ENCODE data around the gene MYOM1.

MYOM1 gene

DNA sequence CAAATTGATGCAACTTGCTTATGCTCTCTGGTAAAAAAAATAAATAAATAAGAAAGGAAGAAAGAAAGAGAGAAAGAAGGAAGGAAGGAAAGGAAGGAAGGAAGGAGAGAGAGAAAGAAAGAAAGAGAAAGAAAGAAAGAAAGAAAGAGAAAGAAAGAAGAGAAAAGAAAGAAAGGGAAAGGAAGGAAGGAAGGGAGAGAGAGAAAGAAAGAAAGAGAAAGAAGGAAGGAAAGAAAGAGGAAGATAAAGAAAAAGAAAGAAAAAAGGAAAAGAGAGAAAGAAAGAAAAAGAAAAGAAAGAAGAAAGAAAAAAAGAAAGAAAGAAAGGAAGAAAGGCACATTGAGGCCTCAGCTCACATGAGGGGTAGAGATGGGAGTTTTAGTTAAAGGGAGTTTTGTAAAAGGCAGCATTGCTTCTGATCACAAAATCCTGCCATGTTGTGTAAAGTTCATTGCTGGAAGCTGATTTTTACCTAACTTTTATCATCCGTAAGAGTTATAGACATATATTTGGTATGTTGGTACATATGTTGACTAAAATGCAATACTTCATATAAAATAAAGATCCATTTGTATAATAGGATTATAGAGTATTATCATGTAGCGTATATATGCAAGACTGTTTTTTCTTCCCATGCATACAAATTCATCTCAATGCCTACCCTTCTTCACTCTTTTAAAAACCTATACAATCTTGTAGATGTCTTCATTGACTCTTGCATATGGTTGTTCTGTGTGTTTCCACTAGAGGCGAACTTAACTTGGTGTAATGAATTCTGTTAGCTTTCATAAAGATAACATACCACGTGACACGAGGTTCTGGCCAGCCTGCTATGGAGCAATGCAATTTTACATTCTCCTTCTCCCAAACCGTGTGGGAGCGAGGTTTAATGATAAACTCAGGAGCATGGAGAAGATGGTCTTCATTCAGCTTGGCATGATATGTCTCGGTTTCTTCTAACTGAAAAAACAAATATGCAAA is 32.8 kb downstream of the MYOM1 start:
- no peak for DNase-seq (ENCODE audit: low read depth in 2 of 2)

GRCh38 chr18:3184275-3184963 is 35.3 kb downstream of the MYOM1 start:
- DNase-seq (ENCODE audit: low read depth in 2 of 2), result no peak

DNA sequence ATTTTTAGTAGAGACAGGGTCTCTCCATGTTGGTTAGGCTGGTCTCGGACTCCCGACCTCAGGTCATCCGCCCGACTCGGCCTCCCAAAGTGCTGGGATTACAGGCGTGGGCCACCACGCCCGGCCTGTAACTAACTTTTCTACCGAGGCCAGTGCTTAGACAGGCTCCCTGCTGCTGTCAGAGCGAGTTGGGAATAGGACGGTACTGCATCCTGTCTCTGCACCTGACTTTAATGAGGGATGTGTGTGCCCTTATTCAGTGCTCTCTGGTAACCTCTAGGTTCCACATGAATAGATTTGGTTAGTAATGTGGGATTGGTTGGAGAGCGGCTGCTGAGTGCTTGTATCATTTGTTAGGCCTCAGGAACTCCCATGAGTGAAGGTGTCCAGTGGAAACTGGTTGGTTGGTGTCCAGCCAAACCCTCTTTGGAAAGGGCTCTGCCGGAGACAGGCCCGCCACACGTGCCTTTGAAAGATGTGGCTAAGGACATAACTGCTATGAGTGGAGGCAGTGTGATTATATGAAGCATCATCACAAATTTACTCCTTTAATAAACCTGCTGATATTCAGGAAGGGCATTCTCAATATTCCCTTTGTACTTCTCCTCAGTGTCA is 36.6 kb downstream of the MYOM1 start:
- DNase-seq (ENCODE audit: low read depth in 2 of 2), result no peak

DNA sequence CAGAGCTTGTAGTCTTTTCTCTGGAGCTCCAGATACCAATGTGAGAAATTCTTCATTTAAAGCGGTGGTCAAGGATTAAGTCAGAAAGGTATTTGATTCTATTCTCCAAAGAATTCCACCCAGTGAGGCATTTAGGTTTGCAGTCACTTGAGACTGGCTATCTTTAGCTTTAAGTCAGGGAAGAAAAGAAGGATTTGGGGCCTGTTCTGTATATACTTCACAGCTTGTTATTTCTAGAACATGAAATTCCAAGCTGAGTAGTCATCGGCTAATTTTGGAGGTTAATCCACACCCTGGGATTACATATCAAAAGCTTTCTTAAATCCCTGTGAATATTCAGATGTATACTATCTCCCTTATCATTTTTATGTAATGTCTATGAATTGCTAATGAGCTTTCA is 39.4 kb downstream of the MYOM1 start:
- DNase-seq (ENCODE audit: low read depth in 2 of 2), result no peak

- no peak for DNase-seq (ENCODE audit: low read depth in 2 of 2)
Observed at GRCh38 chr18:3179430-3180089, 40.2 kb downstream of the MYOM1 start.

GRCh38 chr18:3177902-3178687 is 41.7 kb downstream of the MYOM1 start:
- peak in 1 of 2 donors; percentile 1 for DNase-seq (ENCODE audit: low read depth in 2 of 2)

- DNase-seq (ENCODE audit: low read depth in 2 of 2), result no peak
Observed at GRCh38 chr18:3175195-3175758, 44.5 kb downstream of the MYOM1 start.

DNA sequence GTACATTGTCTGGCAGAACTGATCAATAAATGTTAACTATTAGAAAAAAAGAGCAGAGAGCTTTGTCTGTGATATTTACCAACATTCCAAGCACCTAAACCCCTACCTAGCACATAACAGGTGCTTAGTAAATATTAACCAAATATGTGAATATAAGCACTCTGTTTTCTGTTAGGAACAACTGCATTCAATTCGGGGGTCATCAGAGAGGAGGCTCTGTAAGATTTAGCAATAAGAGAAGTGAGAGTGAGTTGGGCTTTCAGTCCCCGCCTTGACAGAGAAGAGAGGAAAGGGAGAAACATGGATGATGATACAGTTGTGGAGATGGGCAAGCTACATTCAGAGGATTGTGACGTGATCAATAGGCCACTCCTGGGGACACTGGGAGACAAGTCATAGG is 47.7 kb downstream of the MYOM1 start:
- DNase-seq (ENCODE audit: low read depth in 2 of 2), result no peak

DNA sequence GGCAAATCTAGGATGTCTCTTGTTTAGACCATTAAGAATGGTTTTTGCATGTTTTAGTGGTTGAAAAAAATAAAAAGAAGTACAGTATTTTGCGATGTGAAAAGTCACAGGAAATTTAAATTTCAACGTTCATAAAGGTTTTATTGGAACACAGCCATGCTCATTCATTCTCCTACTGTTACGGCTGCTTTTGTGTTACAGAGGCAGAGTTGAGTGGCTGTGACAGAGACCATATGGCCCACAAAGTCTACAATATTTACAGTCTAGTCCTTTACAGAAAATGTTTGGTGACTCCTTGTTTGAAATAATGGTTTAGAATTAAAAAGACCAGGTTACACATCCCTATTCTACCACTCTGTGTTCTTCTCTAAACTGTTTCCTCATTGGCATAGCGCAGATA is 48.1 kb downstream of the MYOM1 start:
- no peak for DNase-seq (ENCODE audit: low read depth in 2 of 2)

DNA sequence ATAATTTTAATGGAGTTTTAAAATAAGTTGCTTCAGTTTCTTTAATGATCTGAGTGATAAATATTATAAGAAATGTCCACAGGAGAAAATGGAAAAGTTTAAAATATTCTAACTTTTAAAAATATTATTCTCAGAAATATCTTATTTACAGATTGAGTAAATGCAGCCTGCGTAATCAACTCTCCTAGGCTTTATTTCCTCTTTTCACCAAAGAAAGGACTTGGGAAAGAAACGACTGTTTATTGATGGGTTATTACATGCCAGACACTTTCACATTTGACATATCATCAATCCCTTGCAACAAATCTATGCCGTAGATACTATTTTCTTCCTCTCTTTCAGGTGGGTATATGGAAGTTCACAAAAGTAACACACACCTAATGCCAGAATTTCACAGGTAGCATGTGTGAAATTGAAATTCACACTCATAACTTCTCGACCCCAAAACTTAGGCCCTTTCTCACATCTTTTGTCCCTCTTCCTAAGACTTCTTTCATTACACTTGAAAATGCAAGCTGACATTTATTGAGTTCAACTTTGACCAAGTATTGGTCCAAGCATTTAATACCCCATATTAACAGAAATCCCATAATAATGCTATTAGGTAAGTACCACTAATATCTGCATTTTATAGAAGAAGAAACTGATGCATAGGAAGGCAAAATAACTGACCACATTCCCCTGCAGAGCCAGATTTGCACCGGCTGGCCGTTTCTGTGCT is 49.2 kb downstream of the MYOM1 start:
- no peak for DNase-seq (ENCODE audit: low read depth in 2 of 2)

GRCh38 chr18:3164381-3164780 is 55.4 kb downstream of the MYOM1 start:
- no peak for DNase-seq (ENCODE audit: low read depth in 2 of 2)

GRCh38 chr18:3163968-3164367 is 55.8 kb downstream of the MYOM1 start:
- DNase-seq (ENCODE audit: low read depth in 2 of 2), result no peak

GRCh38 chr18:3162181-3162580 is 57.6 kb downstream of the MYOM1 start:
- no peak for DNase-seq (ENCODE audit: low read depth in 2 of 2)

- no peak for DNase-seq (ENCODE audit: low read depth in 2 of 2)
Observed at GRCh38 chr18:3159830-3160229, 59.9 kb downstream of the MYOM1 start.

- DNase-seq (ENCODE audit: low read depth in 2 of 2), result no peak
Observed at GRCh38 chr18:3157606-3158005, 62.2 kb downstream of the MYOM1 start.

DNA sequence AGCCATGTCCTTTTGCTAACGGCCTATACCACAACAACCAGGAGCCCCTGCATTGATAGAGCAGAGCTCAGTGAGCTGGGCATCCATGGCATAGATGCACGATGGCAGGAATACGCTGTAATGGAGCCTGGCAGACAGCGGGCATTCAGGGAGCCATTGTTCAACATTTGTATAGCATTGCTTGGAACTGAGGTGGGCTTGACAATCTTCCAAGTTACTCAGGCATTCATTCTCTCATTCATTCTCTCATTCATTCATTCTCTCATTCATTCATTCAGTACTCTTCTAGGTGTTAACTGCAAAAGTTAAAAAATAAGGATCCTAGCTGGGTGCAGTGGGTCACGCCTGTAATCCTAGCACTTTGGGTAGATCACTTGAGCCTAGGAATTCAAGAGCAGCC is 62.7 kb downstream of the MYOM1 start:
- no peak for DNase-seq (ENCODE audit: low read depth in 2 of 2)

GRCh38 chr18:3156325-3156640 is 63.5 kb downstream of the MYOM1 start:
- no peak for DNase-seq (ENCODE audit: low read depth in 2 of 2)

- no peak for DNase-seq (ENCODE audit: low read depth in 2 of 2)
Observed at GRCh38 chr18:3154214-3154613, 65.6 kb downstream of the MYOM1 start.

DNA sequence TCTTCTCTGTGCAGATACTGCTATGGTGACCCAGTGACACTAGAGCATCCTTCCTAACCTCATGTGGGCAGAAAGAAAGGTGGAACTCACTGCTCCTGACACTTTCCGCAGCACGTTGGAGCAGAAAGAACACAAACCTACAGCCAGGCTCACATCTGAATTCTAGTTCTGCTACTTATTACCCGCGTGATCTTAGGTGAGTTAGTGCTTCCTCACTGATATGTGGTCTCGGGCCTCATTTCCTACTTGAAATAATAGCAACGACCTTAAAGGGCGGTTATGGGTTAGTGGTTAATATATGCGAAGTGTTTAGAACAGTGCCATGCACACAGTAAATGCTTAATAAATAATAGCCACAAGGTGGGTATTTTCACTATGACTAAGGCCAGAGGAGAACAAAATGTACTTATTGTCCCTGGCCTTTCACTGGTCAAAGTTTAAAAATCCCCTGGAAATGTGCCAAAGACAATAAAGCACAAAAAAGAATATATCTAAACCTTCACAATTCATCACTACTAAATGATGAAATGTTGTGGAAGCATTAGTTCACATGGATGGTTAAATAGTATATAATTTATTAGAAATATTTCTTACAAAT is 66.6 kb downstream of the MYOM1 start:
- DNase-seq (ENCODE audit: low read depth in 2 of 2), result no peak

GRCh38 chr18:3152294-3152693 is 67.5 kb downstream of the MYOM1 start:
- DNase-seq (ENCODE audit: low read depth in 2 of 2), result no peak

Data from stimulated activated CD8-positive, alpha-beta memory T cell treated with anti-CD3 and anti-CD28 coated beads, Interleukin-2, amount 100 ng/mL, for 48 hours (primary cell).